Right lung (tissue), 5 donors: ENCODE results near the gene CCDC144A. TPM values are rescaled to one million over a fixed set of nuclear protein-coding genes. Genes with fewer than 3 reads are reported as not detected.
"Not testable (repeated sequence)": the region's sequence is repeated elsewhere in the genome, so short reads cannot be mapped to it uniquely, and the experiment has no call there.

Experiments
- DNase-seq, 2 donors: peaks; one replicate each; pipeline ENCODE4 v3.0.0-alpha.2; 2013
- polyA plus RNA-seq, 5 donors: library from polyadenylated mRNA; unstranded; fragments of 120-200 nt; gene quantifications; one replicate each; pipeline versions ENCODE4 v1.2.1 to v1.2.3, GENCODE V29; 2013; ENCODE audit warnings: inconsistent platforms in 1 of 5, low replicate concordance in 1 of 5; ENCODE audit not compliant: insufficient read length in 5 of 5, insufficient read depth in 1 of 5

CCDC144A gene
- polyA plus RNA-seq, 5 donors = 0.89 to 28.9 (median 12.1) TPM

GRCh38 chr17:16817940-16818339, 127.9 kb downstream of the CCDC144A start:
- not testable (repeated sequence) for DNase-seq

DNA sequence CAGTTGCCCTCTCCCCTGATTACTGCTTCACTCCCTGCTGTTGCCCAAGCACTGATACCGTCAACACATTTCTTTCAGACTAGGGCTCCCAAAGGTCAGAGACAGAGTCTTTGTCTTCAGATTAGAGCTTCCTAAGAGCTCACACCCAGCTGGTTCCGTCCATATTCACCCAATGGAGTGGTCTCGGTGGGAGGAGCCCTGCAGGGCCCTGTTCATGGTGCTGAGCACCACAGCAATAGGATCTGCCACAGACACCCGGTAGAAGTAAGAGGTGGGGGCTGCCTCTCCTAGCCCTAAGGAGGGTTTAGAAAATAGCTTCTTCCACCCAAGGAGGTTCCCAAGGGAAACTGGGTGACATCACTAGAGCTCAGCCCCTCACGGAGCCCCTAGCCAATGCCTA, 128.3 kb downstream of the CCDC144A start:
- no peak for DNase-seq

DNA sequence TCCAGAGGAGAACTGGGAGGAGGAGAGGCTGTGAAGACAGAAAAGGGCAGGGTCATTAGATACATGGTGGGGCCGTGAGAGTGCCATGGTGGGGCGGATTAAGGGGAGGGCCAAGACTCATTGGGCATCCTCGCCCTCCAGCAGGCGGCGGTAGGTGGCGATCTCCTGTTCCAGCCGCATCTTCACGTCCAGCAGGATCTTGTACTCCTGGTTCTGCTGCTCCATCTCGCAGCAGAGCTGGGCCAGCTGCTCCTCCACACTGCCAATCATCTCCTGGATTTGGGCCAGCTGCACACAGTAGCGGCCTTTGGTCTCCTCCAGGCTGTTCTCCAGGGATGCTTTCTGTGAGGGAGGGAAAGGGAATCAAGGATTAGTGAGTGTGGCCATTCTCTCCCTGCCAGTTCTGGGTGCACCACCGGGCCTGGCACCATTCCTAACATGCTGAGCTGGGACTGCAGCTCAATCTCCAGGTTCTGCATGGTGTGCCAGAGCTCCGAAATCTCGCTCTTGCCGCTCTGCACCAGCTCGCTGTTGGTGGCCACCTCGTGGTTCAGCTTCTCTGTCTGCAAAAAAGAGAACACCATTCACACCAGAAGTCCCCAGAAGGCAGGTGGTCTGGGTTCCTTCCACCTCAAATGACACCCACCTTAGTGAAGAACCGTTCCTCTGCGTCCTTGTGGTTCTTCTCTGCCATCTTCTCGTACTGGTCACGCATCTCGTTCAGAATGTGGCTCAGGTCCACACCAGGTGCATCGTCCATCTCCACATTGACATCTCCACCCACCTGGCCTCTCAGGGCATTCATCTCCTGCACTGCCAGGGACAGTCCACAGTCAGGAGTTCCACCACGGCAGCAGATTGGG, 129.0 kb downstream of the CCDC144A start:
- no peak for DNase-seq

DNA sequence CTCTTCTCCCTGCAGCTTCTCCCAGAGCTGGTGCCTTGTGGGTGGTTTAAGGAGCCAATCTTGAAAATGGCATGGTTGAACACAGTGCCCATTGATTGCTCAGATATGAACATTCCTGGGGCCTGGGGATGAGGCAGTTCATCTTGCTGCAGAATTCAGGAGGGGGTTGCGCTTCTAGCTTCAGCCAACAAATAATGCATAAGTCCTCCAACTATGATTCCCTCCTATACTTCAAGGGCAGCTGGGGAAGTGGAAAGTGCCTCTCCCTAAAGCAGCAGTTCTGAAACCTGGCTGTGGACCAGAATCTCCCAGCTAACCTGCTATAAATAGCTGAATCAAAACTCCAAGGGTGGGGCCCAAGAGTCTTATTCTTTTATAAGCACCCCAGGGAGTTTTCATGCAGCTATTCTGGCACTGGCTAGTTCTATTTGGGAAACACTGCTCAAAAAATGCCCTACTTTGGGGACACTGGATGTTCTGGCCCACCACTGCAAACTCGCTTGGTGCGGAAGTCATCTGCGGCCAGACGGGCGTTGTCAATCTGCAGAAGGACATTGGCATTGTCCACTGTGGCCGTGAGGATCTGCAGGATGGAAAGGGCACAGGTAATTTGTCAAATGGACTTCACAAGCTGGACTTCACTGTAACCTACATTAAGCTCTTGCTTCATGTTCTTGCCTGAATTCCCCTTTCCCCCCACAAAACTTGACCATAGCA, 130.3 kb downstream of the CCDC144A start:
- DNase-seq = no peak

GRCh38 chr17:16820979-16821543, 131.0 kb downstream of the CCDC144A start:
- no peak for DNase-seq

- DNase-seq = not testable (repeated sequence)
Observed at GRCh38 chr17:16822133-16822532, 132.1 kb downstream of the CCDC144A start.

DNA sequence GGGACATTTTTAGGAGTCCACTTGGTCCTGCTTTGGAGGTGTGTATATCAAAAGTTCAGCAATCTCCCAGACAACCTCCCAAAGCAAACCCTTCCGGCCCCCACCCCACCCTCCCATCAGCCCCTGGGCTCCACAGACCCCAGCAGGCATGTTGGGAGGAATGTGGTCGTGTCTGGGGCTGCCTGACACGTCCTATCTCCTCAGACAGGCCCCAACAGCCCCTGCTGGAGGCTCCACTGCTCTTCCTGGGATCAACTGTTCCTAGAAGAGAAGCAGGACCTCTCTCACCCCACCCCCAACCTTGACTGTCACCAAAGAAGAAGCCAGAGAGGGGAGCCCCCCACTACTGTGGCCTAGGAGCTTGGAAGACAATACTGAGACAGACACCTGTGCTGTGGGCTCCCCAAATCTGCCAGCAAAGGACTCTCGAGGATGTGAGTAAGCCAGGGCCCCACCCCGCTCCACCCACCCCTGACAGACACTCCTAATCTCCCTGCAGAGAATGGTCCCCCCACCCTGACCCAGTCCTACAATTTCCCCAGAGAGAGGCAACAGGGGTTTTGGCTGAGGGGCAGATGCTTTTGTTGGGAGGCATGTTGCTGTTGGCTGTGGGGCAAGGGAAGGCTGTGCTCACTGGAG, 133.8 kb downstream of the CCDC144A start:
- DNase-seq = not testable (repeated sequence)

Other genes with a start within 250 kb of the CCDC144A start
- gene LRRC75A, start 198.0 kb upstream of the CCDC144A start, polyA plus RNA-seq = 1 to 10 TPM; 4.5 to 6.1 (median 5.8) TPM
- gene ZNF287, start 121.0 kb upstream of the CCDC144A start, polyA plus RNA-seq = 10 to 100 TPM in 1 of 5 donors, 1 to 10 TPM in 4; 6.6 to 10.4 (median 9.1) TPM
- 10 to 100 TPM in 1 of 5 donors, 1 to 10 TPM in 4; 6.2 to 13.3 (median 9.3) TPM for gene ZNF624, start 36.4 kb upstream of the CCDC144A start, polyA plus RNA-seq